A549 (cell line): ENCODE data around the gene TRMO.

Experiments used
- BHLHE40 ChIP-seq: IDR thresholded peaks from 2 replicates; pipeline ENCODE4 v1.6.1; 2012; ENCODE audit warnings: low read depth, low read length, inconsistent platforms
- CBX8 ChIP-seq: fragments of 200-600 bp; sonication (generic); IDR thresholded peaks from 2 replicates; pipeline ENCODE4 v1.6.1; 2016
- EP300 ChIP-seq, 2 experiments: fragments of >200 bp; sonication (Bioruptor Twin); formaldehyde crosslinking; IDR thresholded peaks; 2 replicates in 1 of 2; 3 replicates in 1 of 2; pipeline ENCODE4 v1.6.1; 2016 to 2017
- HOXA7 ChIP-seq: fragments of 250-450 bp; sonication (Bioruptor Pico); IDR thresholded peaks from 2 replicates; pipeline ENCODE4 v1.5.0; 2020; ENCODE audit warnings: mild to moderate bottlenecking, moderate library complexity
- MAFK ChIP-seq: fragments of 450-650 bp; IDR thresholded peaks from 2 replicates; pipeline ENCODE4 v1.6.1; 2014; ENCODE audit not compliant: partially characterized antibody
- NPAS2 ChIP-seq: fragments of 250-450 bp; sonication (Bioruptor Pico); IDR thresholded peaks from 2 replicates; pipeline ENCODE4 v1.8.0; 2022; ENCODE audit warnings: mild to moderate bottlenecking, moderate library complexity, borderline replicate concordance
- PHF8 ChIP-seq: fragments of 200-600 bp; sonication (generic); IDR thresholded peaks from 2 replicates; pipeline ENCODE4 v1.6.1; 2016; ENCODE audit warnings: low read depth, mild to moderate bottlenecking, antibody characterized with exemption, moderate library complexity, borderline replicate concordance
- POLR2A ChIP-seq: IDR thresholded peaks from 2 replicates; pipeline ENCODE4 v1.6.1; 2012; ENCODE audit warnings: mild to moderate bottlenecking, low read length
- POLR2AphosphoS2 ChIP-seq: conservative IDR thresholded peaks from 2 replicates; pipeline ENCODE4 v1.6.1; 2012; ENCODE audit warnings: low read length, improper control_type of control experiment, inconsistent platforms
- SMC3 ChIP-seq: fragments of >200 bp; sonication (Bioruptor Twin); formaldehyde crosslinking; IDR thresholded peaks from 3 replicates; pipeline ENCODE4 v1.6.1; 2018; ENCODE audit warnings: inconsistent platforms
- TF ChIP-seq, protein P1 (sequence below): fragments of >200 bp; sonication (Bioruptor Twin); formaldehyde crosslinking; IDR thresholded peaks from 3 replicates; pipeline ENCODE4 v1.5.1; 2016
- TF ChIP-seq, protein P2 (sequence below): IDR thresholded peaks from 2 replicates; pipeline ENCODE4 v1.6.1; 2012
- TF ChIP-seq, protein P3 (sequence below): fragments of 450-650 bp; IDR thresholded peaks from 2 replicates; pipeline ENCODE4 v1.6.1; 2014; ENCODE audit warnings: antibody characterized with exemption

DNA sequence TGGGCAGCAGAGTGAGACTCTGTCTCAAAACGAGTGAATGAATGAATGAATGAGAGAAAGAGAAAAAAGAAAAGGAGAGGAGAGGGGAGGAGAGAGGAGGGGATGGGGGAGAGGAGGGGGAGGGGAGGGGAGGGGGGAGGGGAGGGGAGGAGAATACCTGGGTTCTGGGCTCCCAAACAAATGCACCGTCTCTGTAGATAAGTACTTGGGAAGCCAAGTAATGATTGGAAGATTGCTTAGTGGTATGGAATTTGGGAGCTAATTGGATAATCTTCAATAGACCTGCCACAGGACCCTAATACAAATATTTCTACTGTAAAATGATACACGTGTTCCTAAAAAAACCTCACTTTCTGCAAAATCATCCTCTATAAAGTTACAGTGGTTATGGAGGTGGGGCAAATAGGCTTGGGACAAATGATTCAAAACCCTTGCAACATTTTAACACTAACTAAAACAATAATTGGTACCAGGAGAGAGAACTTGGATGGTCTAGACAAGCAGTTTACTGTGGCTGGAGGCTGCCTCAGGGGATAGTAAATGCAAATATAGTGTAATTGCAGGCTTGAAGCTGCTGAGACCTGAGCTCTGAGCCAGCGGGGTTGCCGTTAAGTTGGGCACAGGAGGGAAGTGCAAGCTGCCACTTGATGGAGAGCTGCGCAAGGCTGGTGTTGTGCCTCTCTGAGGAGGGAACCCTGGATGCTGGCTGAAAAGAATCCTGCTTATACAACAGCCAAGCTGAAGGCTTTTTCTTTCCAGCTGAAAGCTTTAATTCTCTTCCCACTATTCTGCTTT lies 12.2 kb upstream of the TRMO start:
- TF ChIP-seq, protein P1, sequence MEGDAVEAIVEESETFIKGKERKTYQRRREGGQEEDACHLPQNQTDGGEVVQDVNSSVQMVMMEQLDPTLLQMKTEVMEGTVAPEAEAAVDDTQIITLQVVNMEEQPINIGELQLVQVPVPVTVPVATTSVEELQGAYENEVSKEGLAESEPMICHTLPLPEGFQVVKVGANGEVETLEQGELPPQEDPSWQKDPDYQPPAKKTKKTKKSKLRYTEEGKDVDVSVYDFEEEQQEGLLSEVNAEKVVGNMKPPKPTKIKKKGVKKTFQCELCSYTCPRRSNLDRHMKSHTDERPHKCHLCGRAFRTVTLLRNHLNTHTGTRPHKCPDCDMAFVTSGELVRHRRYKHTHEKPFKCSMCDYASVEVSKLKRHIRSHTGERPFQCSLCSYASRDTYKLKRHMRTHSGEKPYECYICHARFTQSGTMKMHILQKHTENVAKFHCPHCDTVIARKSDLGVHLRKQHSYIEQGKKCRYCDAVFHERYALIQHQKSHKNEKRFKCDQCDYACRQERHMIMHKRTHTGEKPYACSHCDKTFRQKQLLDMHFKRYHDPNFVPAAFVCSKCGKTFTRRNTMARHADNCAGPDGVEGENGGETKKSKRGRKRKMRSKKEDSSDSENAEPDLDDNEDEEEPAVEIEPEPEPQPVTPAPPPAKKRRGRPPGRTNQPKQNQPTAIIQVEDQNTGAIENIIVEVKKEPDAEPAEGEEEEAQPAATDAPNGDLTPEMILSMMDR: no peak
- TF ChIP-seq POLR2A: no peak
- TF ChIP-seq, protein P2, sequence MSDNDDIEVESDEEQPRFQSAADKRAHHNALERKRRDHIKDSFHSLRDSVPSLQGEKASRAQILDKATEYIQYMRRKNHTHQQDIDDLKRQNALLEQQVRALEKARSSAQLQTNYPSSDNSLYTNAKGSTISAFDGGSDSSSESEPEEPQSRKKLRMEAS: no peak
- TF ChIP-seq BHLHE40: no peak
- TF ChIP-seq POLR2AphosphoS2: no peak
- TF ChIP-seq PHF8: no peak
- no peak for TF ChIP-seq NPAS2 (CRISPR knock-in tag)
- TF ChIP-seq CBX8: no peak
- no peak for TF ChIP-seq MAFK
- TF ChIP-seq, protein P3, sequence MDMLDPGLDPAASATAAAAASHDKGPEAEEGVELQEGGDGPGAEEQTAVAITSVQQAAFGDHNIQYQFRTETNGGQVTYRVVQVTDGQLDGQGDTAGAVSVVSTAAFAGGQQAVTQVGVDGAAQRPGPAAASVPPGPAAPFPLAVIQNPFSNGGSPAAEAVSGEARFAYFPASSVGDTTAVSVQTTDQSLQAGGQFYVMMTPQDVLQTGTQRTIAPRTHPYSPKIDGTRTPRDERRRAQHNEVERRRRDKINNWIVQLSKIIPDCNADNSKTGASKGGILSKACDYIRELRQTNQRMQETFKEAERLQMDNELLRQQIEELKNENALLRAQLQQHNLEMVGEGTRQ: no peak
- no peak for TF ChIP-seq SMC3
- no peak for TF ChIP-seq HOXA7 (CRISPR knock-in tag)
- no peak for TF ChIP-seq EP300 (IDR thresholded peaks at IDR 0.05)
